Measurements from ENCODE around the gene UQCRHL.

UQCRHL gene

GRCh38 chr1:15810073-15810472 lies 2.6 kb upstream of the UQCRHL start:
- TF ChIP-seq CTCF (IDR thresholded peaks at IDR 0.05; ENCODE audit: low read depth, low read length), result no peak

GRCh38 chr1:15808955-15809354 lies 1.5 kb upstream of the UQCRHL start:
- no peak overlapping the region for H3K4me3 ChIP-seq (ENCODE audit: low read depth, low read length)
- TF ChIP-seq CTCF (IDR thresholded peaks at IDR 0.05; ENCODE audit: low read depth, low read length), result no peak

More at GRCh38 chr1:15810073-15810472, 2.6 kb upstream of the UQCRHL start:
- no peak overlapping the region for H3K4me3 ChIP-seq (ENCODE audit: low read depth, low read length)

GRCh38 chr1:15807121-15807520 lies 328 bp downstream of the UQCRHL start:
- no peak for TF ChIP-seq CTCF (IDR thresholded peaks at IDR 0.05; ENCODE audit: low read depth, low read length)
- no peak overlapping the region for H3K4me3 ChIP-seq (ENCODE audit: low read depth, low read length)

- no peak for TF ChIP-seq CTCF (IDR thresholded peaks at IDR 0.05; ENCODE audit: low read depth, low read length)
- H3K4me3 ChIP-seq (ENCODE audit: low read depth, low read length), result no peak overlapping the region
Observed at GRCh38 chr1:15804060-15804459, 3.4 kb downstream of the UQCRHL start.

GRCh38 chr1:15803380-15803779 lies 4.1 kb downstream of the UQCRHL start:
- no peak overlapping the region for H3K4me3 ChIP-seq (ENCODE audit: low read depth, low read length)
- no peak for TF ChIP-seq CTCF (IDR thresholded peaks at IDR 0.05; ENCODE audit: low read depth, low read length)

GRCh38 chr1:15802234-15802965 lies 5.0 kb downstream of the UQCRHL start:
- no peak for TF ChIP-seq CTCF (IDR thresholded peaks at IDR 0.05; ENCODE audit: low read depth, low read length)

GRCh38 chr1:15799928-15800835 lies 7.3 kb downstream of the UQCRHL start:
- no peak overlapping the region for H3K4me3 ChIP-seq (ENCODE audit: low read depth, low read length)
- no peak for TF ChIP-seq CTCF (IDR thresholded peaks at IDR 0.05; ENCODE audit: low read depth, low read length)

More at GRCh38 chr1:15802234-15802965, 5.0 kb downstream of the UQCRHL start:
- no peak overlapping the region for H3K4me3 ChIP-seq (ENCODE audit: low read depth, low read length)

All from WI38 (cell line).